NCI-H1417 treated with DMSO at 0.1 percent for 48 hours (cell line): ENCODE data around the gene COA4.
"Not testable (repeated sequence)": the region's sequence is repeated elsewhere in the genome, so short reads cannot be mapped to it uniquely, and the experiment has no call there.

Experiments
- DNase-seq: peaks from one replicate; lab custom pipeline; 2025; lab: John Stamatoyannopoulos, UW

COA4 gene

DNA sequence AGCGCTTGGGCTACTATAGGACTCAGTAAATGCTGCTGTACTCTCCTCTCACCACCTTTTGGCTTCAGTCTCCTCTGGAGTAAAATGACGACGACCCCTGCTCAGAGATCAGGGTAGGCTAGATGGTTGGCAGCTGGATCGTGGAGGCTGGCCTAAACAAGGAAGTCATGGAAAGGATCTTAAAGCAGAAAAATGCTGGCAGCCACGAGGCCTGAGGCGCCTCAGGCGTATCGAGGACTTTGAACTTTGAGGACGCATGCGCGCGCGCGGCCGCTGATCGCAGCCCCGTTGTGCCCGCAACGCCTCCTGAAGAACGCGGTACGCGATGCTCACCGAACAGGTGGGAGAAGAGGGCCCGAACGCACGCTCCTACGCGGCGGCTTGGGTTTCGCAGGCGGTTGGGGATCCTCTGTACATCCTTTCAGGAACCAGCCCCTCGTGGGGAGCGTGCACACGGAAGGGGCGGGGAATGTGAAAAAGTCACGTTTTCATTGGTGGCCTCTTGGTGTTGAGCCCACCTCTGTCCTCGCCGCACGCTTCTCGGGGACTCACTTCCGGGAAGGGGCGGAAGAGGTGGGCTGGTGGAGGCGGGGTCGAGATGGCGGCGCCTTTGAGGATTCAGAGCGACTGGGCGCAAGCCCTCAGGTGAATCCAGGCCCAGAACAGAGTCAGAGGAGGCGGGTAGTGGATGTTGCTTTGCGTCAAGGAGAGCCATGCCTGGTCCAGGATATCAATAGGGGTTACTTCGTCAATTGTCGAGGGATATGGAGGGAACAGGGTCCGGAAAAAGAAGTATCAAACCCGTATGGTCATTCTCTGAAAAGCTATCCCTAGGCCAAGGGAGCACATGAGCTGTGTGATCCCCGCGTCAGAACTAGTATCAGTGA is at the start of gene COA4, which contains the start of gene PAAF1:
Gene COA4 (minus strand): TSS at position 423 of the 887 bp plus-strand sequence. CDS start 3,468 bp downstream, outside the sequence.
Gene PAAF1 (plus strand): TSS at position 576 of the 887 bp plus-strand sequence. CDS start 23 bp downstream, at position 599.
- peak; percentile 91 for DNase-seq

DNA sequence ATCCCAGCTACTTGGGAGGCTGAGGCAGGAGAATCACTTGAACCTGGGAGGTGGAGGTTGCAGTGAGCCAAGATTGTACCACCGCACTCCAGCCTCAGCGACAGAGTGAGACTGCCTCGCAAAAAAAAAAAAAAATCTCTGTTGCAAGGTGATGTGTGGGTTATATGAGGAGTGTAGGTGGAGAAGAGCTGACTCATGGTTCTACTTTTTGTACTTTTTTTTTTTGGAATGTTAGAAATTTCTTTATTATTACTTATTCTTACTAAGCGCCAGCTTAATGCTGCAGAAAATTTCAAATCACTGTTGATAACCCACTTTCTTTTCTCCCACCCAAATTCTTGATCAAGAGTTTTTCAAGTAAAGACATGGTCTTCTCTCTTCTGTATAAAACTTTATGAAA is 44.5 kb upstream of the COA4 start:
- DNase-seq, result no peak

DNA sequence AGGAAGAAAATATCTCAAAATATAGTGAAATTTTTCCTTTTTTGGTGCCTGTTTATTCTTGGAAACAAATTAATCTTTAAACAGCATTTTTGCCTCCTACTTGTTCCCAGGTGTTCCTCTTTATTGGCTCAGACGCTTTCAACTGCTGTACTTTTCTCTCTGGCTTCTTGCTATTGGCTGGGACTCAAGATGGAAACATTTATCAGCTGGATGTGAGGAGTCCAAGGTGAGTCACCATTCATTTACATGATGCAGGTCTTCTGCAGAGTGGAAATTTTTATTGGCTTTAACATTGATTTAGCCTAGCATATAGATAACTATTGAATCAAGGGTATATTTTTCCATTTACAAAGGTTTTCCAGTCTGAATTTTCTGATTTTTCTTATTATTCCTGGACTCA is 39.8 kb upstream of the COA4 start:
- DNase-seq, result no peak

DNA sequence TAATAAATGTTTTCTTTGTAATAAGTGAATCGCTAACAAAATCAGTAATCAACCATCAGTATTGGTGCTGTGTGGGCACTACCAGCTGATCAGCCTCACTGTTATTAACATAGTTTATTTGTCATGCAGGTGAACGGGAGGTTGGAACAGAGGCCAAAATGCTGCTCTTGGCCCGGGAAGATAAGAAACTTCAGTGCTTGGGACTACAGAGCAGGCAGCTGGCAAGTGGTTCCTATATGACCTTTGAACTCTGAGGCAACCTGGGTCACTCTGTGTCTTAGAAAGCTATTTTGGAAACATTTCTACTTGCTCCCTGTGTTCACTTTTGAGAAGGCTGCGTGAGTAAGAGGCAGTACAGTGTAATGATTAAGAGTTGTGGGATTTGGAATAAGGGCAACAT is 37.6 kb upstream of the COA4 start:
- DNase-seq, result no peak

DNA sequence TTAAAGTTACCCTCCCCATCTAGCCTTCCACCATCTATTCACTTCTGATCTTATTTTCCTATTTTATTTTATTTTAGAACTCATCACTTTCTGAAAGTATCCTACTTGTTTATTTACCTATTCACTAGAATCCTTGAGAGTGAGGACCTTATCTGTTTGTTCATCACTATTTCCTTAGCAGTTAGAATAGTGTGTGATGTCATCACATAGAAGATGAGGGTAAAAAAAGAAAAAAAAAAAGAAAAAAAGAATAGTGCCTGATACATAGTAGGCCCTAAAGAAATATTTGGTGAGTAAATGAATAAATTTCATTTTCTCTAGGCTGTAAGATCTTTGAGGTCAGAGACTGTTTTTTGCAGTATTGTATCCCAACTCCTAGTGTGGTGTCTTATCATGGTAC is 36.8 kb upstream of the COA4 start:
- no peak for DNase-seq

DNA sequence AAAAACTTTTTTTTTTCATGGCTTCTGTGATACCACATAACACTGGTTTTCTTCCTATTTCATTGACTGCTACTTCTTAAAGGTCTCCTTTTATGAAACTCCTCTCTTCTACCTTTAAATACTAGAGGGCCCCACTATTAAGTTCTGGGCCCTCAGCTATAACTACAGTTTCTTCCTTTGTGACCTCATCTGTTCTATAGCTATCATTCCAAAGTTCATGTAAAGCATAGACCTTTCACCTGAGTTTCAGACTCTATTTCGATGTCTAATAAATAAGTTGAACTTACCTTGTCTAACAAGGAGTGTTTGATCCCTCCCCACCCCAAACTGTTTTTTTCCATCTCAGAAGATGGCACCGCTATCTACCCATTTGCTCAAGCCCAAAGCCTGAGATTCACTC is 35.4 kb upstream of the COA4 start:
- DNase-seq, result no peak

DNA sequence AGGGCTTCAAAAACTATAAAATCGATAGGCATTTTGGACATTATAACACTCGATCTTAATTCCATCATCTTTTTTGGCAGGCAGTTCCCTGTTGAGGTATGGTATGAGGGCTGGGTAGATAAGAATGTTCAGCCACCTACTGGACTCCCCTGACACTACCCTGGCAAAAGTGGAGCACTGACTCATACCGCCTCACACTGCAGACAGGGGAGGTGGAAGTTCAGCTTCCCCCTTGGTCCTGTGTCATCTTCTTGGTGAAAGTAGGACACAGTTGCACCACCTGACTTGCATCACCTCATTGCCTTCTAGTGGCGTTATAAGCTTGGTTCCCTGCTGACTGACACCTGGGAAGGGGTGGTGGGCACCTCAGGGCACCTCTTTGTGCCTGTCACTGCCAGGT is 30.5 kb upstream of the COA4 start:
- DNase-seq, result no peak

DNA sequence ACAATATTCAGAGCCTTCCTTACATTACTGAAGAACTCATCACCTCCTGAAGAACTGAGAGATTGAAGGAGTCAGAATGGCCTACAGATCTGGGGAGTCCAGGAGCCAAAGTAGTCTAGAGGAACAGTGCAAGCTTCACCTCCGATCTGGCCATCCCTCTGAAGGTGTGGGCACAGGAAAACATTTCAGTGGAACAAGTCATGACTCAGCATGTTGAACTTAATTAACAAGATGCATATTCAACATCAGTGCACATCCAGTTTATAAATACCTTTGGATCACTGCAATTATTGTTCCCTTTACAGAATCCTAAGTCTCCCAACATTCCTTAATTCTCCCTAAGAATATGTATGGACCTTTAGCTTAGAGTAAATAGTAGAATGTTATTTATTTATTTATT is 25.7 kb upstream of the COA4 start:
- DNase-seq, result no peak

DNA sequence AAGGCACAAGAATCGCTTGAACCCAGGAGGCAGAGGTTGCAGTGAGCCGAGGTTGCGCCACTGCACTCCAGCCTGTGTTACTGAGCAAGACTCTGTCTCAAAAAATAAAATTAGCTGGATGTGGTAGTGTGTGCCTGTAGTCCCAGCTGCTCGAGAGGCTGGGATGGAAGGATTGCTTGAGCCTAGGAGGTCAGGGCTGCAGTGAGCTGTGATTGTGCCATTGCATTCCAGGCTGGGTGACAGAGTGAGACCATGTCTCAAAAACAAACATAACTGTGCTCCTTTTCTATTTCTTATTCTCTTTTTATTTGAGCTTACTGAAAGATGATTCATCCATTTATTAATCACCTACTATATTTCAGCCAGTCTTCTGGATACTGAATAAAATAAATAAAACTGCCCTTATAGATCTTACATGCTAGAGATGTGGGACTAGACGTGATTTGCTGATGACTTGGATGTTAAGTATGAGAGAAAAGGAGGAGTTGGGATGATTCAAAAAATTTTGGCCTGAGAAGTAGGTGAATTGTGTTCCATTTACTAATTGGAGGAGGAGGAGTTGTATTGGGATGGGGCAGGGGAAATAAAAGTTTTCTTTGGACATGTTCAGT is 18.2 kb upstream of the COA4 start:
- DNase-seq, result no peak

DNA sequence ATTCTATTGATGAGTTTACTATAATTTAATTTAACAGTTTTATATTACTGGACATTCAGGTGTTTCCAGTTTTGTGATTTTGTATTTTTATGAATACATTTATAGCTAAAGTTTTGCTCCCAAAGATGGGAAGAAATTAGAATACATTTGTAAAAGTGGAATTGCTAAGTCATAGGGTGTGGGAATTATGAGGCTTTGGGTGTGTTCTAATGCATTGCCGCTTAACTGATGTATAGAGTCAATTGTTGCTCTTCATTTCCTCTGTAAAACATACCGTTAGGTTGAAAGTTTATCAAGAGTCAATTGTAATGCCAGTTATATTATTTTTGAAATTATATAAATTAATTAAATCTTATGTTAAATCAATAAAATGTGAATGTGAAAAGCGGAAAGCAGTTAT is 16.4 kb upstream of the COA4 start:
- DNase-seq, result no peak

DNA sequence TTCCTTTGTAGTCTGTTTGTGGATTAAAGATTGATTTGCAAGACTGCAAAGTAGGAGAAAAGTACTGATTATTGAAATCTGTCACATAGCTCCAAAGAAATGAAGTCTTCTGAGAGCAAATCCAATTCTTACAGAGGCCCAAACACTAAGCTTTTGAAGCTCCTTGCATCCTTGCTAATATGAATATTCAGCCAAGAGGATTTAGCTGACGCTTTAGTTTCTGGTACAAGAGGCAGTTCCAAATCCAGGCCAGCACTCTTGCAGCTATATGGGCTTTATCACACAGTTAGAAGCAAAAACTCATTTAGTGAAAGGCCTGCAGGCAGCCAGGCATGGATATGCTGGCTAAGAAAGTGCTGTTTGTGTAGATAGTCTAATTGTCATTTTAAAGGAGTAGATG is 12.9 kb upstream of the COA4 start:
- DNase-seq, result no peak

DNA sequence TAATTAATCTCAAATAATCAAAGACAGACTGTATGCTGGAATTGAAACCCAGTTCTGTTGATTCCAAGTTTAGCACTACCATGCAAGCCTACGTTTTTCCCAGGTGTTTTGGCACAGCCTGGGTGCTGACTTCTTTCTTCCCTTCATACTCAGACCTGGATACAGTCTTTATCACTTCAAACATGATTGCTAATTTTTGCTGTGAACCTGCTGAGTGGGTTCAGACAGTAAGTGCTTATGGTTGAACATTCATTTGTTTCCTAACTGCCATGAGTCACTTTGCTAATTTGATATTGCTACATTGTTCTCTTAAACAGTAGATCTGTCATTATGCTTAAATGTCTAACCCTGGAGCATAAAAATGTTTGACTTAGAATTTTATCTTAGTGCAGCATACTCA is 12.4 kb upstream of the COA4 start:
- no peak for DNase-seq

DNA sequence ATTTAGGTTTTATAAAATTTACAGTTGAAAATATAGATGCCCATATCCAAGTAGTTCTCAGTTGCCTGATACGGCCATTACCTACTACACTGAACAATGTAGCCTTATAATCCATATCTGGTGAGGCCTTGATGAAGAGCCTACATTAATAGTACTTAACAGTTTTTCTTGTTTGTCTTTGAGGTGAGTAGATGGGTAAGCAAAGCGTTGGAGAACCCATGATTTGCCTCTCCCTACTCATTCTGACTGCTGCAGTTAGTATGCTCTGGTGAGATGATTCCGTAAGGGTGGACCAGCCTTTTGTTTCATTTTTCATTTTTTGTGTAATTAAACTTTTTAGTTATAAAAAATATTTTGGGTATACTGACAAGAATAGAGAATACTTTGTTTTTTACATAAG is 11.6 kb upstream of the COA4 start:
- DNase-seq, result no peak

DNA sequence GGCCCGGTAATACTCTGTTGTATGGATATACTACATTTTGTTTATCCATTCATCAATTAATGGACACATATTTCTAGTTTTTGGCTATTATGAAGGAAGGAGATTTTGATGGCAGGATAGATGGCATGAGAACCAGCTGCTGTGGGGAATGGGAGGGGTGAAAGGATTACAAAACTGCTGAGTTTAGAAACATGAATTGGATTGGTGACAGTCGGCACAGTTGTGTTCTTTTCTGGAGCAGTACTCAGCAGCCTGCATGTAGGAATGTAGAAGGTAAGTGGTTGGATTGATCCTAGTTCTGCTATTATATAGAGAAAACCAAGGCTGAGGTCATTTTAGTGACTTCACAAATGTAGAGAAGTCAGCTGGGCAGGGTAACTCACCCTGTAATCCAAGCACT is 7.2 kb upstream of the COA4 start:
- no peak for DNase-seq

DNA sequence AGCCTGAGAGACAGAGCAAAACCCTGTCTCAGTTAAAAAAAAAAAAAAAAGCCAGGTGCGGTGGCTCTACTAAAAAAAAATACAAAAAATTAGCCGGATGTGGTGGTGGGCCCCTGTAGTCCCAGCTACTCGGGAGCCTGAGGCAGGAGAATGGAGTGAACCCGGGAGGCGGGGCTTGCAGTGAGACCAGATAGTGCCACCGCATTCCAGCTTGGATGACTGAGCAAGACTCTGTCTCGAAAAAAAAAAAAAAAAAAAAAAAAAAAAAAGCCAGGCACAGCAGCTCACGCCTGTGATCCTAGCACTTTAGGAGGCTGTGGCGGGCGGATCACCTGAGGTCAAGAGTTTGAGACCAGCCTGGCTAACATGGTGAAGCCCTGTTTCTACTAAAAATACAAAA is 3.8 kb upstream of the COA4 start:
- not testable (repeated sequence) for DNase-seq

DNA sequence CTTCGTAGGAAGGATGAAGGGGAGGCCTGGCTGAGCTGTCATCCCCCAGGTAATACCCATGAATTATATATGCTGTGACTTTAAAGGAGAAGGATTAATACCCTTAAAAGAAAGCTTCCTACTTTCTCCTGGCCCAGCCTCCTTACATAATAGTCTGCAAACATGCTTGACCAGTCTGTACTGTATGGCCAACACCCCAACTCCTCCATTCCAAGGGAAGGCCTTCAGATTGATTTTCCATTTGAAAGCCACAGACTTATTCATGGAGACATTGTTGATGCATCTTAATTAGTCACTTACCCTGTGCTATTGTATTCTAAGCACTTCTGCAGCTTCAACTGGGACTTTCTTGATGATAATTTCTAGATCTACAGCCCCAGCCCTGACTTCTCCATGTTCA is 2.1 kb upstream of the COA4 start:
- DNase-seq, result no peak

DNA sequence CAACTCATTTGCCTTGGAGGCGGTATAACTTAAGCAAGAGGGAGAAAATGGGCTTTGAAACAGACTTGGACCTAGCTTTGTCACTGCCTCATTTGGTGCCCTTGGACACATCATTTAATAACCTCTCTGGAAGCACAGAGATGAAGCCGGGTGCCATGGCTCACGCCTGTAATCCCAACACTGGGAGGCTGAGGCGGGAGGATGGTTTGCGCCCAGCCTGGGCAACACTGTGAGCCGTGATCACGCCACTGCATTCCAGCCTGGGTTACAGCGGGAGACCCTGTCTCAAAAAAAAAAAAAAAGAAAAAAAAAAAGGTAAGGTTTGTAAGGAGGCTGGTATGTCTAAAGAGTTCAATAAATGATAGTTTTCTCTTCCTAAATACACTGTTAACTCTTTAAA is 806 bp downstream of the COA4 start:
- DNase-seq, result no peak

DNA sequence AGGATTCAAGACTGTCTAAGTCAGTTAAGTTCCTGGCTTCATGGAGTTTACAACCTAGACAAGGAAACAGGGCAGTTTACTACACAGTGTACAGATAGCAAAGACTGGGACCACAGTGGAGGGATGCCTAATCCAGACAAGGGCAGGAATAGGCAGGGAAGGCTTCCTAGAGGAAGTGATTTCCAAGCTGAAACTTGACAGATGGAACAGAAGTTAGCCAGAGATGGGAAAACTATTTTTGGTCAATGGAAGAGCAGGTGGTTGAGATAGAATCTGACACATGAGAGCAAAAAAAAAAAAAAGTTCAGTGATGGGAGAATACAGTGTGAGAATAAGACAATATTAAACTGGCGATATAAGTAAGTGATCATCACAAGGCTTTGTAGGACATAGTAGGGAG is 1.3 kb downstream of the COA4 start:
- no peak for DNase-seq

DNA sequence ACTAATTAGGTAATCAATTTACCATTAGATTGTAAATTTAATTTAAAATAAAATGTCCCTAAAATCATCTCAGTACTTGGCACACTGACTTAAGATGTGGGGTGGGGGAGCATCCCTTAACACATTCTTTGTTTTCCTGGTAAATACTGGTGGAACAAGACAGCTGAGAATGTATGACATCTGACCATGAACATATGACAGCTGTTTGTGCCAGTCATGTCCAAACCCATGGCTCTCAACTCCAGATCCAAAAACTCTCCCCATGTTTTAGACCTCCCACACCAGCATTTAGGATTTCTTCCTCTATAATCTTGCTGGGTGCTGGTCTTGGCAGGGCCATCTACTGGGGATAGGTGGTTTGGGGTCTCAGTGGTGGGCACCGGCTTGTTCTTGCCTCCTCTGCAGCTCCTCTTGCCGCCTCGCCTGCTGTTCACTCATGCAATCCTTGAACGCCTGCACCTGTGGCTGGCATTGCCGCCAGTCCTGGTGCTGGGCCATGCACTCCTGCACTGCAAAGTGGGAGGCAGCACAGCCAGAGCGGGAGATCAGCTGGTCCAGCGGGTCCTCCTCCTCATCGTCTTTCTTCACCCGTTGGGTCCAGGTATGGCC is 3.8 kb downstream of the COA4 start:
- DNase-seq, result no peak

DNA sequence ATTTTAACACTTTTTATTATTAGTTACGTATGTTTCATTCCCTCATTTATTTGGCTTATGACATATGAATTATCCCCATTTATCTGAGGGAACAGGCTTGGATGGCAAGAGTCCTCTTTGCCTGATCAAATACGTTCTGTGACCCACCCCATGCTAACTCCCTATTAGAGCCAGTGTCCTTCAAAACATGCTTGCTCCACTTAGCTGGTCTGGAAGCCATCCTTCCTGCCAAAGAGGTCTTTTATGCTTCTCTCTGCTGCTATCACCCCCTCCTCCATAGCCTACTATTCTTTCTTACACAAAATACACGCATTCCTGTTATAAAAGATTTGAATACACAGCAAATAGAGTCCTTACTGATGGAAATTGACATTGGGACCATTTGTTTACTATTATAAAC is 6.4 kb downstream of the COA4 start:
- no peak for DNase-seq

DNA sequence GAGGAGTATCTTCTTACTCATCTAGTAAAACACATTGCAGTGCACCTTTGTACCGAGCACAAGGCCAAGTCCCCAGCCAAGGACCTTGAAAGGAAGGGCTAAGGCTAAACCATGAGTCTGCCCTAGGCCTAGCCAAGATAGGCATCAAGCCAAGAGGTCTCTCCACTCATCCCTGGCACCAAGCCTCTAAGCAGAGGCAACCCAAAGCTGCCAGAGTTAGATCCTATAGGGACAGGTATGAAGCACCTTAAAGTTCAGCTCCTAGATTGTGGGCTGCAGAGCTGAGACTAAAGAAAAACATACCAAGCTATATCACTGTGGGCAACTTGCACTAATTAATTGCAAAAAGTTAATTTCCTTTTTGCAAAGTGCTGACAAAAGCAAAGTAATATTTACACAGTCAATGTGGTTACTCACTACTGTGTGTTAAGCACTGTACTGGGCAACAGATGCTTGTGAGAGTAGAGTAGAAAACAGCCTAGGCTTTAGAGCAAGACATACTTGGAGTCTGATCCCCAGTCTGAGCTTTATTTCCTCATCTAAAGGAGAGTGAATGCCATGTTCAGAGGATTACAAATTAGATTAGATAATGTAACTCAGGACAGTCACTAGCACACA is 7.2 kb downstream of the COA4 start:
- no peak for DNase-seq

DNA sequence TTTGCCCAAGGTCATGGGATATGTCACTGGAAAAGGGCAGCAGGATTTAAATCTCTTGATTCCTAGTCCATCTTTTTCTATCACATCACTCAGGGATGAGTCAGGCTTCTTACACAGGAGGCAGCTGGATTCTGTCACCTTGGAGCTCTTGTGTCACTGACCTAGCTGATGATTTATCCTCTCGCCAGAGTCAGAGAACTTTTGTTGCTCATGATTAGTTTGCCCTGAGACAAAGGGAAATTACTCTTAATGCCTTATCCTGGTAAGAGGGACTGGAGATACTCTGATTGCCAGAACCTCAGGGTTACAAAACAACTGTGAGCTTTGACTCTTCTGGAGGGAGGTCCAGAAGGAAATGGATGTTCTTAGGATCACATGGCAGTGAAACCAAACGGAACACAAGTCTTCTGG is 10.1 kb downstream of the COA4 start:
- no peak for DNase-seq

DNA sequence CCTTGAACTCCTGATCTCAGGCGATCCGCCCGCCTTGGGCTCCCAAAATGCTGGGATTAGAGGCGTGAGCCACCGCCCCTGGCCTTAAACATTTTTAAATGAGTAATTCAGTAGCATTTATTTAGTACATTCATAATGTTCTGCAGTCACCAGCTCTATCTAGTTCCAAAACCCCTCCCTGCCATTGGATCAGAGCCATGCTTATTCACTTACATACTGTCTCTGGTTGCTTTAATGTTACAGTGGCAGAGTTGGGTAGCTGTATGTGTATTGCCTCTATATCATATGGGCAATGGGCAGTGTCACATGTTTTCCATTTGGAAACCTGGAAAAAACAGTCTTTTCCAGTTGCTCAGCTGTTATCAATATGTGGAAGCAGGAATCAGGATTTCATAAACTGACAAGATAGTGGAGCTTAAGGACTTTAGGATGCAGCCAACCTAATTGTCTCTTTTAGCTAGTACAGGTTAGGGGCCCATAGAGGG is 10.5 kb downstream of the COA4 start:
- DNase-seq, result no peak
